BLaER1 treated with 17β-estradiol and CSF1 and Interleukin-3, amounts not matched to agents 10 nM and 100 nM (cell line): Measurements from ENCODE around the gene PRKAR2B.

ENCODE experiments used
- H3K27ac ChIP-seq, 11 experiments: shearing (Covaris generic); formaldehyde crosslinking; 2 replicates each; pipeline ENCODE4 v1.8.1; 2022
- H3K27me3 ChIP-seq, 11 experiments: shearing (Covaris generic); formaldehyde crosslinking; 2 replicates each; pipeline ENCODE4 v1.8.1; 2022
- H3K36me3 ChIP-seq, 11 experiments: shearing (Covaris generic); formaldehyde crosslinking; 2 replicates each; pipeline ENCODE4 v1.8.1; 2022
- H3K4me1 ChIP-seq, 10 experiments: shearing (Covaris generic); formaldehyde crosslinking; 2 replicates each; pipeline ENCODE4 v1.8.1; 2022
- H3K4me2 ChIP-seq, 11 experiments: shearing (Covaris generic); formaldehyde crosslinking; 2 replicates each; pipeline ENCODE4 v1.8.1; 2022
- H3K4me3 ChIP-seq, 10 experiments: shearing (Covaris generic); formaldehyde crosslinking; 2 replicates each; pipeline ENCODE4 v1.8.1; 2022
- H3K9ac ChIP-seq, 11 experiments: shearing (Covaris generic); formaldehyde crosslinking; 2 replicates each; pipeline ENCODE4 v1.8.1; 2022
- H3K9me3 ChIP-seq, 11 experiments: shearing (Covaris generic); formaldehyde crosslinking; replicated peaks in 1 of 11; 2 replicates each; pipeline ENCODE4 v1.8.1; 2022
- H4K20me1 ChIP-seq, 11 experiments: shearing (Covaris generic); formaldehyde crosslinking; 2 replicates each; pipeline ENCODE4 v1.8.1; 2022
- Cebpa-rat ChIP-seq, 11 experiments: shearing (Covaris generic); IDR thresholded peaks; 2 replicates each; pipeline ENCODE4 v1.8.1; 2022

PRKAR2B gene

DNA sequence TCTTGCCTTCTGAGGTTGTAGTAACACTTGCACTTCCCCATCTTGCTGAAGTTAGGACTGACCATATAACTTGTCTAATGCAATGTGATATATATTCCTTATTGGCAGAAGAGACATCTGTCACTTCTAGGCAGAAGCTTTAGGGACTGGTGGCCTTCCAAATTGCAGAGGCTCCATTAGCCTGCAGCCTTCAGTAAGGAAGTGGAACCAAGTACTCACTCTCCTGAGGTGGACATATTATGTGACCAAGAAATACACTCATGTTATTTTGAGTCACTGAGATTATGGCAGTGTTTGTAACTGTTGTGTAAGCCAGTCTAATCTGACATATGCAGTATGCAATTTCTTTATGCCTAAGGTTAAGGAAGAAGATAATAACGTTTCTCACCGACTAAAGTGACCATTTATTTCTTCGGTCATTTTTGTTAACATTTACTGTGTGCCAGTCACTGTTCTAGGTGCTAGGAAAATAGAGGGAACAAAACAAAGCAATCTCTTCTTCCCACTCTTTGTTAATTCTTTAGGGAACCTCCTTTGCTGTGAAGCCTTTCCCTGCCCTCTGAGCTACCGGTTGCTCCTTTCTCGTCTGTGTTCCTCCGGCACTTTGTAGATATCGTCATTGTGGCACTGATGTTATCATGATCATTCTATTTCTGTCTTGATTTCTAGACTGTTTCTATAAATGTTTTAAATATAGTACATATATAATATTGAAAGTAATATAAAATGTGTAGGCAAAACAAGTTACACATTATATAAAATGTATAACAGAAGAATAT is 71.4 kb downstream of the PRKAR2B start:
- no peaks in the 10 kb centered on the region for H3K27me3 ChIP-seq
- H3K36me3 ChIP-seq: no peaks in the 10 kb centered on the region
- no peaks in the 10 kb centered on the region for H3K9me3 ChIP-seq
- no peak overlapping the region for H3K4me3 ChIP-seq
- H4K20me1 ChIP-seq: no peaks in the 10 kb centered on the region
- H3K9ac ChIP-seq: no peak overlapping the region
- no peaks in the 10 kb centered on the region for H3K4me1 ChIP-seq
- no peak overlapping the region for H3K4me2 ChIP-seq
- no peak overlapping the region for H3K27ac ChIP-seq
- TF ChIP-seq Cebpa-rat (IDR thresholded peaks at IDR 0.05): no peak

DNA sequence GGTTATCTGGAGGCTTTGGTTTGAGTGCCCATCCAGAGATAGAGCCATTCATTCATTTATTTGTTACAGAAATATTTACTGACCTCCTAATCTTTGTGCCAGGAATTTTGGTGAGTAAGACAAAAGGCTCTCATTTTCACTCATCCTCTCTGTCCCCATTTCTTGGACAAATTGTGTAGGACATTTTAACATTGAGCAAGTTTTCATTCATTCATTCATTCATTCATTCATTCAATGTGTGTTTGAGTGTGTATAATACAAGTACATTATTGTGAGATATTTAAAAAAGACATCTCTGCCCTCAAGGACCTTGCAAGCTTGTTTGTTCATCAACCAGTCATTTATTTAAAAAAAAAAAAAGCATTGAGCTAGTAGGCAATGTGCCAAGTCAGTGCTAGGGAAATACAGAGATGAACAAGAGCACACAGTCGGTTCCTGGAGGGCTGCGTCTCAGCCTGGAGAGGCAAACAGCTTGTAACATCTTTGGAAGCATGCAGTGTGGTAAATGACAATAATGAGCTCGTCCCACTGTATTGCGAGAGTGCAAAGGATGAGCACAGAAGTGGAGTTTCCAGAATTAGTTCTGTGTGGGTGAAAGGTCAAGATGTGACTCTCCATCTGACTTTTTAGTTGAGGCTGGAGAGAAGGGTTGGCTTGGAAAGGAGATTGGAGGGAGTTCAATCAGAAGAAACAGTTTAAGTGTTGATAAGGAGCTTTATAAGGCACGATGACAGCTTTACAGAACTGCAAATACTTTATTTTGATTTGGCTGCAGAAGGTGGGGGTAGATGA is 73.8 kb downstream of the PRKAR2B start:
- Histone ChIP-seq H3K4me3 (no peak overlapping the region), H3K4me2 (no peak overlapping the region), H3K27ac (no peak overlapping the region), H3K27me3 (no peaks in the 10 kb centered on the region), H3K4me1 (no peaks in the 10 kb centered on the region), H3K9ac (no peak overlapping the region), H3K9me3 (no peaks in the 10 kb centered on the region), H3K36me3 (no peaks in the 10 kb centered on the region), H4K20me1 (no peaks in the 10 kb centered on the region)
- no peak for TF ChIP-seq Cebpa-rat (IDR thresholded peaks at IDR 0.05)

DNA sequence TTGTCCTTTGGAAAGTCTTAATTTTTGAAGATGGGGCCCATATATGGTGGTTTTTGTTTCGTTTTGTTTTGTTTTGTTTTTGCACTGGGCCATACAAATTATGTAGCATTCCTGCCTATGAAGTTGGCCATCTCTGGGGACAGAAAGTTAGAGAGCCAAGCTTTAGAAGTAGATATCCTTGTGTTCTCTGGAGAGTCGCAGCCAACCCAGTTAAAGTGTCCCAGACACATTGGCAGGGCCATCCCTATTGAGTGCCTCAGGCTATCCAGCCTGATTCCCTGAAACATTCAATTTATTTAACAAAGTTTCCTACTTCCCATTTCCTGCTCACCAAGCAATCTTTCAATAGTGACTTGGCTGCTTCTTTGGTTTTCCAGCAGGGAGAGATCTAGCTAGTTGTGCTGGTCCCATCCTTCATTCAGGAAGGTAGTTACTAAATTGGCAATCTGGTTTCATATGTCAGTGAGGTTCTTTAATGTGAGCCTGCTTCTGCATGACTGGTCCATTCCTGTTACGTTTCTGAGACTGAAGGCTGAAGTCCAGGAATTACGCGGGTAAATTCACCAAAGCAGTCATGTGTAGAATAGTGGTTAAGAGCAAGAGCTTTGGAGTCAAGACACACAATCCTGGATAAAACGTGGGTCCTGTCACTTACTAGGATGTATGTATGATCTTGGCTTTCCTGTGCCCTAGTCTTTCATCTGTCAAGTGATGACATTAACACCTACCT is 75.0 kb downstream of the PRKAR2B start:
- Histone ChIP-seq H3K27me3 (no peaks in the 10 kb centered on the region), H3K27ac (no peak overlapping the region), H3K36me3 (no peaks in the 10 kb centered on the region), H3K4me3 (no peak overlapping the region), H3K9me3 (no peaks in the 10 kb centered on the region), H4K20me1 (no peaks in the 10 kb centered on the region), H3K4me1 (no peaks in the 10 kb centered on the region), H3K4me2 (no peak overlapping the region), H3K9ac (no peak overlapping the region)
- TF ChIP-seq Cebpa-rat (IDR thresholded peaks at IDR 0.05): no peak

DNA sequence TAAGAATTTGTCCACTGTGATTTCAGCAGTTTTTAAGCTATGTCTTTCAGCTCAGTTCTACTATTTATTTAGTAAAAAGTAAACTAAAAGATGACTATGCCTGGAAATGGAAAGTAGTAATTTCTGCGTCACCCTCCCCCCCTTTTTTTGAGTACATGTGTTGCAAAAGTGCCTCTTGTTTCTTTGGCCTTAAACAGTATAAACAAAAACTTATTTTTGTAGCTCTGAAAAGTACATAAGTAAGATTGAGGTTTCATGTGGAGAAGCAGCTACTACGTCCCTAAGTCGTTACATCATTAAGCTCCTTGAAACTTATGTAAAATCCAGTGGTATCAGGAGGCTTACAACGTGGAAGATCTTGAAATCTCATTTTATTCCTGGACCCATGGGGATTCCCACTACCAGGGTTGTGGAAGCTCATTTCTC is 78.0 kb downstream of the PRKAR2B start:
- no peak overlapping the region for H3K4me2 ChIP-seq
- peaks cover 0 to 9% (median 5%) of the 10 kb centered on the region in 10 experiments; a peak in 9 of 20 replicates for H3K4me1 ChIP-seq
- no peak overlapping the region for H3K4me3 ChIP-seq
- no peaks in the 10 kb centered on the region for H4K20me1 ChIP-seq
- H3K9me3 ChIP-seq: no peaks in the 10 kb centered on the region
- no peaks in the 10 kb centered on the region for H3K36me3 ChIP-seq
- no peaks in the 10 kb centered on the region for H3K27me3 ChIP-seq
- TF ChIP-seq Cebpa-rat (IDR thresholded peaks at IDR 0.05): no peak
- no peak overlapping the region for H3K9ac ChIP-seq
- no peak overlapping the region for H3K27ac ChIP-seq

DNA sequence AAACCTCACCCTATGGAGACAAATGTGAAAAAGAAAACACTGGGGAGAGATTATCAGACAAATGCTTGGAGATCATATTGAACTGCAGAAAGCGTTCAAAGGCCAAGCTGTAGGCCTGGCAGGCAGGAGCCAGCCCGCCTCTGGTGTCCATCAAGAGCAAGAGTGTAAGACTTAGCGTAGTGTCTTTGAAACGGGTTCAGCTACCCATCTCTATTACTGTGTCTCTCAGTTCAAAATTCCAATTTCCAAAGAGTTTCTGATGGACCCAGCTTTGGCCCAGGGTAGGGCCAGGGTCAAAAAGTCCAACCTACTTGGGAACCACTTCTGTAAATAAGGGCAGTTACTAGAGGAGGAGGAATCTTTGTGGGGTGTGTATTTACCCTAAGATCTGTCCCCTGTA is 78.9 kb downstream of the PRKAR2B start:
- H3K4me3 ChIP-seq: no peak overlapping the region
- H3K27me3 ChIP-seq: no peaks in the 10 kb centered on the region
- no peak overlapping the region for H3K27ac ChIP-seq
- H3K36me3 ChIP-seq: no peaks in the 10 kb centered on the region
- H3K9ac ChIP-seq: no peak overlapping the region
- H3K4me1 ChIP-seq: peaks cover 0 to 9% (median 5%) of the 10 kb centered on the region in 10 experiments; a peak in 9 of 20 replicates
- no peaks in the 10 kb centered on the region for H3K9me3 ChIP-seq
- H4K20me1 ChIP-seq: no peaks in the 10 kb centered on the region
- no peak overlapping the region for H3K4me2 ChIP-seq
- no peak for TF ChIP-seq Cebpa-rat (IDR thresholded peaks at IDR 0.05)

DNA sequence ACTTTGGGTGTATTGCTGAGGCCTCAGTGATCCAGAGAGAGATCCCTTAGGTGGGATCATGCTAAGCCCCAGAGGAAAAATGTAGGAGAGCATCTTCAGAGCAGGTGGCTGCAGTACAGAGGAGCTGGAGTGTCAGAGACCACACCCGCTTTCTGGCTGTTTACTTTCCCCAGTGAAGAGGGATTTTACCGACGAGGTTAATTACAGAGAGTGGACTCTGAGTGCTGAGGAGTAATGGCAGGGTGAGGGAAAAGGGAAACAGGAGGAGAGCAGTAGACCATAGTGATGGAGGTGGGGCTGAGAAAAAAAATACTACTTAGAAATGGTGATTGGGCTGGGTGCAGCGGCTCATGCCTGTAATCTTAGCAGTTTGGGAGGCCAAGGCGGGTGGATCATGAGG is 81.0 kb downstream of the PRKAR2B start:
- Histone ChIP-seq H3K9ac (no peak overlapping the region), H3K27me3 (no peaks in the 10 kb centered on the region), H3K27ac (no peak overlapping the region), H4K20me1 (no peaks in the 10 kb centered on the region), H3K9me3 (no peaks in the 10 kb centered on the region), H3K36me3 (no peaks in the 10 kb centered on the region), H3K4me1 (peaks cover 0 to 9% (median 5%) of the 10 kb centered on the region in 10 experiments; a peak in 9 of 20 replicates), H3K4me3 (no peak overlapping the region), H3K4me2 (no peak overlapping the region)
- no peak for TF ChIP-seq Cebpa-rat (IDR thresholded peaks at IDR 0.05)

DNA sequence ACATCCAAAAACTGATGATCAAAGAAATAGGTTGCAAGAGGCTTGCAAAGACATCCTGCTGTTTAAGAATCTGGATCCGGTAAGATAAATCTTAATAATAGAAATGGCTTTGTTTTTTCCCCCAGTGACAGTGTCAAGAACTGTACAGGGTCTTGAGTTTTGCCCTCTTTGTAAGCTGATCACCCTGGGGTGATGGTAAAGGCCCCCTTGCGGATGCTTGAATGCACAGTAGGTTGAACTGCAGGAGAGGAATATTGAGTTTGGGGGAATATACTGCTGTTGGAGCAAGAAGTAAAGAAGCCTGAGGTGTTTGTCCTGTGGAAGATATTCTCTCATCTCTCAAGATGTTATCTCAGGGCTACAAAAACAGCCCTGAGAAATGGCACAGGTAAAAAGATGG is 83.7 kb downstream of the PRKAR2B start:
- no peak for TF ChIP-seq Cebpa-rat (IDR thresholded peaks at IDR 0.05)
- Histone ChIP-seq H3K4me3 (no peak overlapping the region), H3K36me3 (no peaks in the 10 kb centered on the region), H3K27ac (no peak overlapping the region), H3K27me3 (no peaks in the 10 kb centered on the region), H3K4me2 (no peak overlapping the region), H3K4me1 (peaks cover 0 to 9% (median 5%) of the 10 kb centered on the region in 10 experiments; a peak in 9 of 20 replicates), H3K9ac (no peak overlapping the region), H4K20me1 (no peaks in the 10 kb centered on the region), H3K9me3 (no peaks in the 10 kb centered on the region)

DNA sequence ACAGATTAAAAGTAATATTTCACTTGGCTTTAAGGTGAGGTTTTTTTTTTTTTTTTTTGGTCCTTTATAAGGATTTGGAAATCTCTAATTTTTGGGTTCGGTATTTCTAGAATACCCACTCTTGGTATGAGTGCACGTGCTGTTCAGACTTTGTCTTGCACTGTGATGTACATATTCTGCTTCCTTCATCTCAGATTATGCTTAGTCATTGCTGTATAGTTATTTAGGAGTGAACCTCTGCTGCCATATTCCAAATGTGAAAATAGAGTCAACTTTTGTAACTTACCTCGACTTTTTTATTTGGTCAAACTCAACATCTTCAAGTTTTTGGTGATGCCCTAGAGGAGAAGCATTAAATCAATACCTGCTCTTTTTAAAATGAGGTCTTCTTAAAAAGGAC is 84.2 kb downstream of the PRKAR2B start:
- H4K20me1 ChIP-seq: no peaks in the 10 kb centered on the region
- H3K9me3 ChIP-seq: no peaks in the 10 kb centered on the region
- no peak overlapping the region for H3K4me2 ChIP-seq
- no peak for TF ChIP-seq Cebpa-rat (IDR thresholded peaks at IDR 0.05)
- H3K9ac ChIP-seq: no peak overlapping the region
- H3K36me3 ChIP-seq: no peaks in the 10 kb centered on the region
- H3K4me3 ChIP-seq: no peak overlapping the region
- peaks cover 0 to 9% (median 5%) of the 10 kb centered on the region in 10 experiments; a peak in 9 of 20 replicates for H3K4me1 ChIP-seq
- H3K27me3 ChIP-seq: no peaks in the 10 kb centered on the region
- H3K27ac ChIP-seq: no peak overlapping the region

DNA sequence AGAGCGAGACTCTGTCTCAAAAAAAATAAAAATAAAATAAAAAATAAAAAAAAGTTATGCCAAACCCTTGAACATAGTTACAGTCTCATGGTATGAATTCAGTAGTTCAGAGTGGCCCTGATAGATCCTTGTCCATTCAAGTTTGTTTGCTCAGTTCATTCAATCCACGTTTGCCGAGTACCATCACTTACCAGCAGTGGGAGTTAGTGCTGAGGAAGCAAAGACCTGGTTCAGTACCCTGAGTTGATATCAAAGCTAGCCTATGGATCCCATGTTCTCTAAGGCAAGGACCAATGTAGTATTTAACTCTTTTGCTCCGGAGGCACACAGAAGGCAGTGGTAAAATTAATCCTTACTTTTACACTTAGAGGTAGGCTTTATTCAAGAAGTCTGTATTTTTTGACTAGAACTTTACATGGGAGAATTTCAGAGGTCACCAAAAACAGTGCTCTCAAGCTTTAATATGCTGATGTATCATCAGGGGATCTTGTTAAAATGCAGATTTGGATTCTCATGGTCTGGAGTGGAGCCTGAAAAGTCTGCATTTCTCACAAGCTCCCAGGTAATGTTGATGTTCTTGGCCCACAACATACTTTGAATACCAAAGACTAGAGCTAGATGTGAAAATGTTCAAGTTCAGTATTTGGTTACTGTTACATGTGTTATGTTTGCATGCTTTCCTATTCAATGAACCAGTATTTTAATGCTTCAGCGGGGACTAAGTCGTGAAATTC is 86.1 kb downstream of the PRKAR2B start:
- no peaks in the 10 kb centered on the region for H3K36me3 ChIP-seq
- H4K20me1 ChIP-seq: no peaks in the 10 kb centered on the region
- H3K4me3 ChIP-seq: no peak overlapping the region
- H3K27me3 ChIP-seq: no peaks in the 10 kb centered on the region
- H3K4me2 ChIP-seq: no peak overlapping the region
- H3K4me1 ChIP-seq: peaks cover 0 to 9% (median 5%) of the 10 kb centered on the region in 10 experiments; a peak in 9 of 20 replicates
- no peak for TF ChIP-seq Cebpa-rat (IDR thresholded peaks at IDR 0.05)
- no peak overlapping the region for H3K9ac ChIP-seq
- H3K9me3 ChIP-seq: no peaks in the 10 kb centered on the region
- no peak overlapping the region for H3K27ac ChIP-seq
